ENCODE results near the gene DOCK4.

The DOCK4 gene

DNA sequence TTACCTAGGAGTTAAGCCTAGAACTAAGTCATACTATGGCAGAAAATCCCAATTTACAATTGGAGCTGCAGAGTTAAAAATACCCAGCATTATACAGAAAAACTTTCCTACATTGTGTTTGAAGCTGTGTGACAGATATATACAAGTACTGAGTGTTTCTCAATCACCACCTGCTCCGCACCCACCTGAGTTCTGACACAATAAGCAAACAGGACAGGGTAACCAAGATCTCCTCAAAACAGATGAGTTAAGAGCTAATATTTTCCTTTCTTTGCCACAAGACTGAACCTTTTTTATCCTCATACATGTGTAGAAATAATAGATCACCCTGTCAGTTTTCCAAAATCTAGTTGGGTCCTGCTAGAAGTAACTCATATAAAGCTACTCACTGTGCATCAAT, 186.3 kb downstream of the DOCK4 start:
- DNase-seq (ENCODE audit: extremely low read depth in 1 of 2, low read depth in 1 of 2), result no peak

DNA sequence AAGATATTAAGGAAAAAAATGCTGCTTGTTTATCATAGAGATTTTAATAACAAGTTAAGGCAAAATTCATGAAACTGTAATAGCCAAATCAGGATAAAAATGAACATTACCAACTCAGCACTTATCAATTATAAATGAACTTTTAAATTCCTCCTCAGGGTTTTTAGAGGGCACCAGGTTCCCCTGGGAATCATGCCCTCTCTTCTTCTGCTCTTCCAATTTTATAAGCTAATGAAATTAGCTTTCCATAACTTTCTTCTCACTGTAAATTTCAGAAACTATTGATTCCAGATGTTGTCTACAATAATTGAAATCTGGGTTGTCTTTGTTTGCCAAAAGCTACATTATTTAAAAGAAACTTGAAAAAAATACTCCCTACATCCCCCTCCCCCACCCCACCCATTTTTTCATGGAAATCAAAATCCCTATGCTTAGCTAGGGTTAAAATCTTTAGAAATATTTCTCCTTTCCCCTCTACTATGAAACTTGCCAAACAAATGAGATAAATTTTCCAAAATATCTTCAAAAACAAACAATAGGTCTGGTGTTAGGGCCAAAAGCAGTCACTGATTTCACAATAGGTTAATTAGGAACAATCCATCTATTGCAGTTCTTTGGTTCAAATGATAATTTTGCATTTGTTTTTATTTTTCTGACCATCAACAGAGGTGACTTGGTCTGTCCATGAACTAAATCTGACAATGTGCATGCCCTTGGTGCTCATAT, 187.7 kb downstream of the DOCK4 start:
- DNase-seq (ENCODE audit: extremely low read depth in 1 of 2, low read depth in 1 of 2), result no peak

DNA sequence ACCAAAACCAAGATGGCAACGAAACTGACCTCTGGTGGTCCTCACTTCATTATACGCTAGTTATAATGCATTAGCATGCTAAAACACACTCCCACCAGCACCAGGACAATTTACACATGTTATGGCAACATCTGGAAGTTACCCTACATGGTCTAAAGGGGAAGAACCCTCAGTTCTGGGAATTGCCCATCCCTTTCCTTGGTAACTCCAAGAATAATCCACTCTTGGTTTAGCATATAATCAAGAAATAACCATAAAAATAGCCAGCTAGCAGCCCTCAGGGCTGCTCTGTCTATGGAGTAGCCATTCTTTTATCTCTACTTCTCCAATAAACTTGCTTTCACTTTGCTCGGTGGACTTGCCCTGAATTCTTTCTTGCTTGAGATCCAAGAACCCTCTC, 191.1 kb downstream of the DOCK4 start:
- DNase-seq (ENCODE audit: extremely low read depth in 1 of 2, low read depth in 1 of 2), result no peak

DNA sequence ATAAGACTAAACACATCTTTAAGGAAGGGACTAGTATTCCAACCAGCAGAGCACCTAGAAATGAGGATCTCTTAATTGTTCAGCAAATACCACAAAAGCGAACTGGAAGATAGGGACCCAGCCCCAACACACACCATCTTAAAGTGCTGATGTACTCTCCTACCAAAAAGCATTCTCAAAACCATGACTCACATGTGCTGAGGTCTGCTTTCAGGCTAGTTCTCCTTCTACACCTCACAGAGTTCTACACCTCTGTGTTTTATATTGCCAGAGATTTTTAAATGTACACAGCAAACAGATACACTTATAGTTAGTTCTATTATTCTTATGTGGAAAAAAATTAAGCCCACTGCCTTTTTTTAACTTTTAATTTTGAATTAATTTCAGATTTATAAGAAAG, 191.9 kb downstream of the DOCK4 start:
- no peak for DNase-seq (ENCODE audit: extremely low read depth in 1 of 2, low read depth in 1 of 2)

DNA sequence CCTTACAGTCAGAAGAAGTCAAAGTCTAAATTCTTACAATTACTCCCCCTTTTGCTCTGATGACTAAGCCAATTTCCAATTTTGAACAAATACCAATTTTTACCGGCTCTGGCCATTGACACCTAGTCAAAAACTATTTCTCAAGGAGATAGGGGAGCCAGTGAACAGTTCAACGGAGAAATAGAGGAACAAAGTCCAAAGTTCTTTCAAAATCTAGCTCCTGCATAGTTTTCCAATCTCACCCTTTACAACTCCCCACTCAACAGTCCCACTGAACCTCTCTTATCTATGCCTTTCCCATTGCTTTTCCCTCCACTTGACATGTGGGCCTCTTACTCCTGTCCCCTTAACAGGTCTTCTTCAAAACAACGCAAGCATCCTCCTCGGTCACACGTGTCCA, 192.9 kb downstream of the DOCK4 start:
- no peak for DNase-seq (ENCODE audit: extremely low read depth in 1 of 2, low read depth in 1 of 2)

DNA sequence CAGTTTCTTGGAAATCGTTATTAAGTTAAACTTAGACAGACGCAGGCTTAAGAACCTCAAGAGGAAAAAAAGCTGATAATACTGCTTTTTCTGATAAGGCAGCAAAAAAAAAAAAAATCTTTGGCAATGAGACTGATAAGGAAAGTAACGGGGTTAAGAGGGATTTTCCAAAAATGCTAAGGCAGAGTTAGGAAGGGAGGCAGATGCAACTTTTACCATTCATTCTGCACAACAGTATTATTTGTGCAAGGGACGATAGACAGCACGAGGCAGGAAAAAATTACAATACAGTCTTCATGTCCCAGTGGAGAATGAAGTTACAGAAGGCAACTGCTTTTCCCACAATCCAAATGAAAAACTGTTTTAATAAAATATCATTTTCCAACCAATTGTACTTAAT, 194.0 kb downstream of the DOCK4 start:
- DNase-seq (ENCODE audit: extremely low read depth in 1 of 2, low read depth in 1 of 2), result no peak

DNA sequence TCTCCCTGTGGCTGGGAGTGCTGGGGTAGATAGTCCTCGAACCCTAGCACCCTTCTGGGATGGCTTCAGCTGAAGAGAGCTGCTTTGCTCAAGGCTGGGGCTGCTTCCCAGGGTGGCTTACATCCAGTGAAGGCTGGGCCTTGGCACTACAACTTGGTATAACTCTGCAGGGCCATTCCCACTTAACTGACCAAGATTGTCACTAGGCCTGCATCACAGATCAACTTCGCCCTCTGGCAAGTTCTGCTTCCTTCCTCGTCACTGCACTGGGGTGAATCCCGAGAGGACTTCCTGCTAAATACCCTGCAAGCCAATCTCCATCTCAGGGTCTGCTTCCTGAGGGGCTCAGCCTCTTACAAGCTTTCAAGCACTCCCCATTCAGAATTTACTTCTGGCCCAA, 195.2 kb downstream of the DOCK4 start:
- no peak for DNase-seq (ENCODE audit: extremely low read depth in 1 of 2, low read depth in 1 of 2)

DNA sequence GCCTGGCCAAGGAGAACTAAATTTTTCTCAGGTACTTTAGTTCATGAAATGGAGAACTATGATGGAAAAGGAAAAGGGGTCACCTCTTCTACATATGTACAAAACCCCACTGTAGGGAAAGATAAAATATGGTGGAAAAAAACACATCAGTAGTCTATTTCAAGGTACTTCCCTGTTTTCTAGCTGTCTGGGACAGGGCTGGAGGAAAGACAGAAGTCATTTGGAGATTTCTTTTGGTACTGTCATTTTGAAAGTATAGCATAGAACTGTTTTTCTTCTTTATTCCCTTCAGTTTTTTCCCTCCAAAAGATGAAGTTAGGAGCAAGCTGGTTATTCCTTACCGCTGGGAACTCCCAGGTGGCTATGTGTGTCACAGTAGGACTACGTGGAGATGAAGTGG, 196.1 kb downstream of the DOCK4 start:
- no peak for DNase-seq (ENCODE audit: extremely low read depth in 1 of 2, low read depth in 1 of 2)

DNA sequence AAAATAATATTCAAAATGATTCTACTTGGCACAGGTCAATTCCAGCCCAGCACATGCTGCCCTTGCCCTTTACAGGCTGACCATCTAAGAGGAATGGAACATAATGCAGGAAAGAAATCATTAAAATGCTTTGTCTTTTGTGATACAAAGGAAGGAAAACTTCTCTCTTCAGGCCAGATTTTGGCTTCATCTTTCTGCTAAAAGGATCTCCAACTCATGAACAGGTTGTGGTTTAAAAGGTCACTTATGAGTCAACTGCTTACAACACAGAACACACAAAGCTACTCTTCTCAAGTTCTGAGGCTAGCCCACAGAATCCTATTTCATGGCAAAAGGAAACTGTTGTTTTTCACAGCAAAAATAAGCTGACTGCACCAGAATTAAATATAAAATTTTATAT, 197.1 kb downstream of the DOCK4 start:
- DNase-seq (ENCODE audit: extremely low read depth in 1 of 2, low read depth in 1 of 2), result no peak

DNA sequence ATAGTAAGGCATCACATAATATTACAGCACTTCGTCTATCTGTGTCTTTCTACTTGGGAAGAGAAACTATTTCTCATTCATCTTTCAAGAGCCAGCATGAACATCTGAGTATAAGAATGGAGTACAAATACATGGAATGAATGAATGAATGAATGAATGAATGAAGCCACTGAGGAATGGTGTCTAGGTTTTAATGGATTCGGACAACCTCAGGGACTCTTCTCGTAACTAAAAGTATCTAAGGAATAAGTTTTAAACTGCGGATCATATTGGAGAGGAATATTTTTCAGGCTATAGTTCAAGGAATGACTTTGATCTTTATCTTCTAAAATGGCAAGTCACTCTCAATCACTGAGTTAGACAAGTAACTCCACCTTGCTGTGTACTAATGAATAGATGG, 199.0 kb downstream of the DOCK4 start:
- no peak for DNase-seq (ENCODE audit: extremely low read depth in 1 of 2, low read depth in 1 of 2)

DNA sequence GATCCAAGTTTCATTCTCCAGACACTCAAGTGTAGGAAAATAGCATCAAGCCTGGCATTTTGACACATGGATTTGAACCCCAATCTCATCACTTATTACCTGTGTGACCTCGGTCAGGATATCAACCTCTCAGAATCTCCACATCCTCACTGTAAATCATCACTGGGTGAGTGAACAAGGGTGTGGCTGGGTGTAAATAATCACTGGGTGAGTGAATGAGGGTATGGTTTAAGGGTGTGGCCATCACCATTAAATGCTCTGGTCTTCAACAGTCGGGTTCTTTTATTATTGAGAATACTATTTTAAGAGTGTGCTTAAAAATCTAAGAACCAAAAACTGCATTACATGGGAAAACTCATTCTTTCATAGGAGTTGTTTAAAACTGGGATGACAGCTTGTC, 200.1 kb downstream of the DOCK4 start:
- DNase-seq (ENCODE audit: extremely low read depth in 1 of 2, low read depth in 1 of 2), result no peak

DNA sequence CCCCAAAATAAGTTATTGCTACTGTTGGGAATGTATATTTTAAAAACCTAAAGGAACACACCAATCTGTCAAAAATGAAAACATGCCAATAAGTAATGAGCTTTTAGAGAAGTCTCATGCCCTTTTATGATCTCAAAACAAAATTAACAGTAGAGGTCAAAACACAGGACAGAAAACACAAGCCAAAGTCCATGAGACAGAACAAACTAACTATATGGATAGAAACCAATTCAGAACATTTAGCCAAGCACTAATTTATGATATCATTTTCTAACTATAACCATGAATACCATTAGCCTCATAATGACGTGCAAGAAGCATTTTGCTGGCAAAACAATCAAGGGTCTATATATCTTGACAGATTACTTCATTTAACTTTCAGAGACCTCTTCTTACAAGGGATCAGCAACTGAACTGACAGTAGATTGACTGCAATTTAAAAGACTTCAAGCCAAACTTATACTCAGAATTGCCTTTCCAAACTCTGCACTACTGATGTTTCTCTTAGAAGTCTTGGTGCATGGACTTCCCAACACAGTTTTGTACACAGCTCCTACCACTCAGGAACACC, 200.9 kb downstream of the DOCK4 start:
- DNase-seq (ENCODE audit: extremely low read depth in 1 of 2, low read depth in 1 of 2), result no peak

DNA sequence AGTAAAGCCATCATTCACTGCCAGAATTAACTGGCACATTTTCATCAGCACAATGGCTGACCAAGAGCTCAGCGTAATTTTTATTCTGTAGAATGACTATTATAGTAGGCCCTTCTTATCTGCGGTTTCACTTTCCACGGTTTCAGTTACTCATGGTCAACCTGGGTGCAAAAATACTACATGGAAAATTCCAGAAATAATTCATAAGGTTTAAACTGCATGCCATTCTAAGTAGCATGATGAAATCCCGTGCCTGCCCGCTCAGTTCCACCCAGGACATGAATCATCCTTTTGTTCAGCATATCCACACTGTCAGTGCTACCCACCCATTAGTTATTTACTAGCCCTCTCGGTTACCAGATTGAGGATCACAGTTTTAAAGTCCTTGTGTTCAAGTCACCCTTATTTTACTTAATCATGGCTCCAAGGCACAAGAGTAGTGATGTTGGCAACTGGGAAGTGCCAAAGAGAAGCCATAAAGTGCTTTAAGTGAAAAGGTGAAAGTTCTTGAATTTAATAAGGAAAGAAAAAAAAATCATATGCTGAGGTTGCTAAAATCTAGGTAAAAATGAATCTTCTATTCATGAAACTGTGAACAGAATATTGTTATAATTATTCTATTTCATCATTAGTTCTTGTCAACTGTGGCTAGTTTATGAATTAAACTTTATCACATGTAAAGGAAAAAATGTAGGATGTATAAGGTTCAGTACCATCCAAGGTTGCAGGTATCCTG, 204.9 kb downstream of the DOCK4 start:
- DNase-seq (ENCODE audit: extremely low read depth in 1 of 2, low read depth in 1 of 2), result no peak

DNA sequence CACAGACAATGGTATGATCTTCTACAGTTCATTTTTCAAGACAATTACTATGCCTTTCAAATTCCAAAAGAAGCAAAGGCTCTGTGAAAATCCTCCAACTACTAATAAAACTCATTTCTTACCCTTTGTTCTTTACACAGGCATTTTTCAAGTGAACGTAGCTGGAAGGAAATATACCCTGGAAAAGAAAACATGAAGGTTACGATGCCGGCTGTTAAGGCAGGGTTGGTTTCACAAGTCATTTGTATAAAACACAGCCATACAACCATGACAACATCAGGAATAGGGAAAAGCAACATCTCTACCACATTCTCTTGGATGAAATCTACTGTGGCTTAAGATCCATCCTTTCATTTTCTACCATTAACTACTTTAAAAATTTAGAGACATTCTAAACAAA, 207.9 kb downstream of the DOCK4 start:
- DNase-seq (ENCODE audit: extremely low read depth in 1 of 2, low read depth in 1 of 2), result no peak

DNA sequence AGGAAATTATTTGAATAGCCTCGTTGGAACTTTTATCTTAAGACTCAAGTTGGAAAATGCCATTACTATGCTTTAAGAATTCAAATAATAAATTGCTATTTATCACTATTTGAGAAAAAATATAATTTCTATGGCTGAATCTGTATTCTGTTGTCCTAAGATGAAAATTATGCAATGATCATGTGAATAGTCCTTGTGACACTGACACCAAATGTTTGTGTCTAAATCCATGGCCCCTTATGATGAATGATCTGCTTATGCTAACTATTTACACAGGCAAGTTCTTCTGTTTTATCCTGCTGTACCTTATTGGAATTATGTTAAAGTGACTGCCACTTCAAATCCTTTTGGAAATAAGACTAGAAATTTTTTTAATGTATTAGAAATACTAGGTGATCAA, 208.7 kb downstream of the DOCK4 start:
- no peak for DNase-seq (ENCODE audit: extremely low read depth in 1 of 2, low read depth in 1 of 2)

DNA sequence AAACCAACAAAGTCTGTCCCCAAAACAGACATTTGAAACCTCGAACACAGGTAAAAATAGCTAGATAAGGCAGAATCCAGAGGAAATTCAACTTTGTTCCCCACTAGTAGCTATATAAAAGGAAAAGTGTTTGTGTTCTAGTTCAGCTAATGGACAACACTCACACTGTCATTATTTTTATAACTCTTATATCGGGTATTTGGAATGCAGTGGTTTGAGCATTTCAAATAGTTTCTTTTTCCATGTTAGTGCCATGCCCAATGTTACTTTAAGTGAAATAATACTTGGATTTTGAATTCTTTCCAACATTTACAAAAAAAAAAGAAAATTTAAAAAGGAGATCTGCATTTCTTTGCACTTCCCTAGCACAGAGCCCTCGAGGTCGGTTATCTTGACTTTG, 213.6 kb downstream of the DOCK4 start:
- DNase-seq (ENCODE audit: extremely low read depth in 1 of 2, low read depth in 1 of 2), result no peak

DNA sequence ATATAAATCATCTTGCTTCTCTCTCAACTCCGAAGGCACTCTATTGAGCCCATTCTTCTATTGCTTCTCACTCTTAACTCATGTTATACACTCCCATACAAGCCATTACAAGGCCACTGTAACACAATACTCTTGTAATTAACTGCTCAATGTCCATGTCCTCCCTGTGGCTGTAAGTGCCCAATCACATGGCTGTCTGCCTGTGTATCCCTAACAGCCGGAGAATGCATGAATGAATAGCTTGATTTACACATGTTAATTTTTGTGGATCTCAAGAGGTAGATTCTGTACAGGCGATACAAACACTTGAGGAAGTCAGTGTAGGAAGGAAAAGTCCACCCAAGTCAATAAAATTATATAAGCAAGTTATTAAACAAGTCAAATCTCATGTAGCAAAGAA, 215.6 kb downstream of the DOCK4 start:
- no peak for DNase-seq (ENCODE audit: extremely low read depth in 1 of 2, low read depth in 1 of 2)

DNA sequence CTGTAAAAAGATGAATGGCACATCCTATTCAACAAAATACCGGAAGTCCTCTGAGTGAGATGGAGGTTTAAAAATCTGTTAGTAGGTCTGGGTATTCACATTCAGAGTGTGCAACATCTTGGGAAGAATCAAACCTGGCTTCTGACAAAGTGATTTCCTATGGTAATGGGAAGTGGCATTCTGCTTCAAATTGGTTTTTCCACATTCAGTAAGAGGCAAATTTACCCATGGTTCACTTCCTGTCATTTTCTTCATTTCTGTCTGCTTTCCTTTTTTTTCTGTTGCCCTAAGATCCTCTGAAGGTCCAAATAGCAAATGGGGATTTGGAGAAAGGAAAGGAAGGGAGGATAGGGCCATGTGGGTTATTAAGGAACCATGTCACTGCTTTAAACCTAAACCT, 218.3 kb downstream of the DOCK4 start:
- no peak for DNase-seq (ENCODE audit: extremely low read depth in 1 of 2, low read depth in 1 of 2)

DNA sequence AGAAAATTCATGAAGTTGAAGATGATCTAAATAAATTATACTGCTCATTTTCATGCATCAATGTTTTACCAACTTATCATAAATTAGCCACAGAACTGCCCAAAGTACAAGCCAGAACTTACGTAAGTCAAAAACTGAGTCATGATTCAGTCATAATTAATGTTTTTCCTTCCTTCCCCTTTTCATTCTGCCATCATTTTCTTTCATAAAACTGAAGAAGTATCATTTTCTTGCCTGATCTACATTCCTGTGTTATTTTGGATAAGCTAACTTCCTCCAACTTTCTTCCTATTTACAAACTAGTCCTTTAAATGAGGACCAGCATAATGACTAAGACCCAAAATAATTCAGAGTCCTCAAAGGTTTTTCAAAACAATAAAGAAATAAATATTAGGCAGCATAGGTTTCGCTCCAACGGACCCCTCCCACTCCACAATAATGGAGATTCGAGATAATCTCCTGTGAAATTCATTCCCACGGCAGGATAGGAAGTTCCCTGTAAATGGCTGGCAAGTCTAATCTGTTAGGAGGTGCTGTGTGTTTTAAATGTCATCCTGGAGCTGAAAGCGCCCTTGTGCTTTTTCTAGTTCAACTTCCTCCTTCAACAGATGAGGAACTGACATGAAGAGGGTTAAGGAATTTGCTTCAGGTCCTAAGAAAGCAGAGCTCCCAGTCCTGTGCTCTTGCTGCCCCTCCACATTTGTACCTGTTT, 218.9 kb downstream of the DOCK4 start:
- no peak for DNase-seq (ENCODE audit: extremely low read depth in 1 of 2, low read depth in 1 of 2)

DNA sequence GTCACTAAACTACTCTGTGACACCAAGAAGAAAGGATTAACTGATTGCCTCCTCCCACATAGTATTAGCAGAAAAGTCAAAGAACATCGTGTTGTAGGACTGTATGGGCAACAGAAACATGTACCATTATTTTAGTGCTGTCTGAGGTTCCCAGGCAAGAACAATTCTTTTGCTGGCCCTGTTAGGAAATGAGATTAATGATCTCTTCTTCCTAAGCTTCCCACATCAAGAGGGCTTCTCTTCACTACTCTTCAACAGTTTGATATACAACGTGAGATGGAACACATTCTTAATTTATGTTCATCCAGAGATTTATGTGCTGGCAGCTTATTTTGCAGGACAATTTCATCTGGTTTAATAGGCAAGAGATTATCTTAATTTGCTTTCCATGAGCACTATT, 219.6 kb downstream of the DOCK4 start:
- no peak for DNase-seq (ENCODE audit: extremely low read depth in 1 of 2, low read depth in 1 of 2)

DNA sequence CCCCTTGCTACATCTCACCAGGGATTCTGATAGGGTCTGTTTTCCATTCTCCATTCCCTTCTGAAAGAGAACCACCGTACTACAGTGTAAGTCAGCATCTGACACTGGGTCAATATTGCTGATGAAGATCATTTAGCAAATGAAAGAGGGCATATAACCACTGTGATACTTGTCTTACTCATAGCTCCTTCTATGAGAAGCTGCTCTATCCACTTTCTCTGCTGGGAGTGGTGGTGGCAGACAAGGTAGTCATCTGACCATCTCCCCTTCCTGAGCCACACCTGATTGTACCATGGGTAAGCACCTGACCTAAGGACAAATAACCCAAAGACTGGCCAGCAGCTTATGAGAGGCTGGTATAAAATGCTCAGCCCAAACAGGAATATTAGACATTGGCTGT, 220.4 kb downstream of the DOCK4 start:
- no peak for DNase-seq (ENCODE audit: extremely low read depth in 1 of 2, low read depth in 1 of 2)

DNA sequence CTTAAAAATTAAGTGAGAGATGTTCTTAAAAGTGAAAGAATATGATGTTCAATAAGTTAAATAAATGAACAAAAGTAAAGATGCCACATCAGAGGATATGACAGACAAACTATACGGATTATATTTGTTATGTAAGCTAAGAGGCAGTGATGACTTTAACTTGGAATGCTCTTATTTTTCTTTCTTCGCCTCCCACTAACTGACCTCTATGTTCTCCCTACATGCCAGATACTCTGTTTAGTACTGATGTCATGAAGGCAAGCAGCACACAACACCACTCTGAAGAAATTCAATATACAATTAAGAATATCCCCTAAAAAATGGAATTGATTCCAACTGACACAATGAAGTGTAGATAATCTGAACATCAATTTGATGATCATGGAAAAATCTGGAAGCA, 223.4 kb downstream of the DOCK4 start:
- no peak for DNase-seq (ENCODE audit: extremely low read depth in 1 of 2, low read depth in 1 of 2)
